Stimulated activated CD4-positive, alpha-beta T cell treated with anti-CD3 and anti-CD28 coated beads, TNF-alpha, amount 100 ng/mL, for 24 hours (primary cell): Measurements from ENCODE around the gene DUSP15.

ENCODE experiments used
- DNase-seq, 3 experiments: peaks; one replicate each; pipeline ENCODE4 v3.0.0-alpha.2; 2020; ENCODE audit warnings: low read depth in 3 of 3

DUSP15 gene

DNA sequence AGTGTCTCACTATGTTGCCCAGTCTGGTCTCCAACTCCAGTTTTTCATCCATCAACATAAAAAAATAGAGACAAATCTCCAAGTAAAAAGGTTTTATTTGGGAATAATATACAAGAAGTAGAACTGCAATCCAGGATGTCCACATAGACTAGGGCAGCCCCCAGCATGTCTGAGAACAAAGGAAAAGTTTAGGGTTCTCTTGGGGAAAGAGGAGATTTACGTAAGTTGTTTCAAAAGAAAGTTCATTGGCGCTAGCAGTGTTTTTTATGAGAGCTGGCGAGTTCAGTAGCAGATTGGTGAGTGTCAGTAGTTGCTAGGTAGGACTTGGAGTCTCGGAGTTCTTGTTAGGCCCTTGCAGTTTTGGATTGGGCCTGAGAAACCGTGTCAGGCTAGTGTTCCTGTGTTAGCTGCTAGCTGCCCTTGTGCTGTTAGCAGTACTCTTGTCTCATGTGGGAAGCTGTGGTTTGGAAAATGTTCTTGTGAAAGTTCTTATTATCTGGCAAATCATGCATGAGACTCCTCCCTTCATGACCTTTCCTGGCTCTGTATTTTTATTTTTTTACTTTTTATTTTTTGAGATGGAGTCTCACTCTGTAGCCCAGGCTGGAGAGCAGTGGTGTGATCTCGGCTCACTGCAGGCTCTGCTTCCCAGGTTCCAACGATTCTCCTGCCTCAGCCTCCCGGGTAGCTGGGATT is 24.8 kb upstream of the DUSP15 start:
- no peak for DNase-seq

DNA sequence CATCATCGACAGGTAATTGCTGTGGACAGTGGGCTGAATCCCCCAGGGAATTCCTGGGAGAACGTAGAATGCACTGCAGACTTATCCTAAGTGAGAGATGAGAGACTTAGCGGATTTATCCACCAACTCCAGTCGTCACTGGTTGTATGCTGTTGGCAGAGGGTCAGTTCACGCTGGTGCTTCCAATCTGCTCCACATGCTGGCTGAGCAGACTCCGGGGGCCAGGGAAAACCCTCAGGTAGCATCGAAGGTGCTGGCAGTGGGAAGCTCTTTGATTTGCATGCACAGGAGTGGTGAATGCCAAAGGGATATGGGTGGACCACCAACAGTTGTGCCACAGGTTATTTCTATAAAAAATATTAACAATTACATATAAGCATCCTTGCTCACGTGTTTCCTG is 20.3 kb upstream of the DUSP15 start:
- no peak for DNase-seq

DNA sequence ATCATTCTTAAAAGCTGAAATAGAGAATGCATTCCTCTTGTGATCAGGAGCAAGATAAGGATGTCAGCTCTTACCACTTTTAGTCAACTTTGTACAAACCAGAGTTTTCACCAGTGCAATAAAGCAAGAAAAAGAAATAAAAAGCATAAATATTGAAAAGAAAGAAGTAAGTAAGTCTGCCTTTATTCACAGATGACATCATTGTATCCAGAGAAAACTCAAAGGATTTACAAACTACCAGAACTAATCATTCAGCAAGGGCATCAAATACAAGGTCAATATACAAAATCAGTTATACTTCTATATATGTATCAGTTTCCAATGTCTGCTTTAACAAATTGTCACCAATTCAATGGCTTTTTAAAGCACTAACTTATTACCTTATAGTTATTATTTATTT is 13.5 kb upstream of the DUSP15 start:
- no peak for DNase-seq

DNA sequence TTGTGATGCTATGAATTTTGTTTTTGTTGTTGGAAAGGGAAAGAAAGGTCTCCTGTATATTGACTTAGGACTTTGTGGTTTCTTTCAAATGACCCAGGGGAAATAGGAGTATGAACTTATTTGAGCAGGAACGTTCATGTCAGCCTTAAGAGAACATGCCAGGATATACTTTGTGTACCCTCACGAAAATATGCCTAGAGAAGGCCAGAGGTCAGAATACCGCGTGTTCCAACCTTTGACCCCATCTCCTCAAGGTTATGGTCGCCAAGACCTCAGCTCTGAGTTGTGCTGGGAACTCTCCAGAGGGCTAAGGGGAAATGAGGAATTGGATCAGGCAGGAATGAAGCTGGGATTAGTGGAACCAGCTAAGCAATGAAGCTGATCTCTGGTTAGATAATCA is 11.6 kb upstream of the DUSP15 start:
- DNase-seq: no peak

DNA sequence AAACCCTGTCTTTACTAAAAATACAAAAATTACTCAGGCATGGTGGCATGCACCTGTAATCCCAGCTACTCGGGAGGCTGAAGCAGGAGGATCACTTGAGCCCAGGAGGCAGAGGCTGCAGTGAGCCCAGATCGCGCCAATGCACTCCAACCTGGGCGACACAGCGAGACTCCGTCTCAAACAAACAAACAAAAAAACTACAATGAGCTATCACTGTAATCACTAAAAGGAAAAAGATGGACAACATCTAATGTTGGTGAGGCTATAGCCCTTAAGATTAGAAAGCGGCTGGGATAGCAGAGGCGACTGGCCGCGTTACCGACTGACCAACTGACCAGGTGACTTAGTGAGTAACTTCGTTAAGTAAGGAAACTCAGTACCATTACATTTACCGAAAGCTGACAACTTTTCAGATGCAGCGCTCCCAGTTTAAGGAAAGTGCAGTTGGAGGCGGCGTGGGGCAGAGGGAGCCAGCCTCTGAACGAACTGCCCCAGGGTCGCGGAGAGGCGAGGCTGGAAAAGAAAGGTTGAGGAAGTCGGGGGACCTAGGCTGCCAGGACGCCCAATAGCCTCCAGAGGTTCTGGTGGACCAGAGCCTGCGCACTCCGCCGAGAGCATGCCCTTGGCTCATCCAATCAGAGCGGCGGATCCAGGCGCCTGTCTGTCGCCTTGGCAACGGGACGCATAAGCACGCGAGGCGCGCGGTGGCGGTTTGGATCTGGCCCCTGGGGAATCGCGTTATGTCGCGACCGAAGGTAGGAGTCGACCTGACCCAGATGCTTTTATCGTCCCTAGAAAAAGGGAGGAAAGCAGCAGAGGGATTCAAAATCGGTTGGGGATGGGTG is 9.0 kb upstream of the DUSP15 start:
- DNase-seq: peak; percentile 71 to 85 (median 72)

DNA sequence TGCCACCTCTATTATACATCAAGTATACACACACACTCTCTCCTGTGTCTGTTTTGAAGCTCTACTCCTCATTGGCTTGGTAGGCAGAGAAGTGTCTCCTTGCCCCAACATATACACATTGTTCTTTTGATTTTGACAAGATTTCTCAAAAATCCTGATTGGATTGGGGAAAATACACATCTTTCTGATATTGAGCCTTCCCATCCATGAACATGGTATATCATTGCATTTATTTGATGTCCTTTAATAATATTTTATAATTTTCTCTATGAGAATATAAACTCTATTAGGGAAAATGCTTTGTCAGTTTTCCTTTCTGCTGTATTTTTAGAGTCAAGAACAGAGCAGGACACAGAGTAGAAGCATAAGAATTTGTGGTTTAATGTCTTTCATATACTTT is 7.4 kb upstream of the DUSP15 start:
- no peak for DNase-seq

DNA sequence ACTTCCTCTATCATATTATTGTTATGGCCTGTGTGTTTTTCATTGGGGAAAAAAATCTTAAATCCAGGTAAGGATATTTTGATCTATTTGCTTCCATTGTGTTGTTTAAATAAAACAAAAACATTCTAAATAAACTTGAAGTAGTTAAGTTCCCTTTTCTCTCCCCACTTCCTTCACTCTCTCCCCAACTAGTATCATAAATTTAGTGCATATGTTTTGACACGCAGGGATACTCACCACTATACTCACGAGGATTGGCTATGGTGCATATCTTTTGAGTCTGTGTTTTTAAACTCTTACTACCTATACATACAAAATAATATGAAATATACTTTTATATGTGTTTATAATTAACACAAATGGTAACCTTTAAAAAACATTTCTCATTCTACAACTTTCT is 5.3 kb upstream of the DUSP15 start:
- no peak for DNase-seq

DNA sequence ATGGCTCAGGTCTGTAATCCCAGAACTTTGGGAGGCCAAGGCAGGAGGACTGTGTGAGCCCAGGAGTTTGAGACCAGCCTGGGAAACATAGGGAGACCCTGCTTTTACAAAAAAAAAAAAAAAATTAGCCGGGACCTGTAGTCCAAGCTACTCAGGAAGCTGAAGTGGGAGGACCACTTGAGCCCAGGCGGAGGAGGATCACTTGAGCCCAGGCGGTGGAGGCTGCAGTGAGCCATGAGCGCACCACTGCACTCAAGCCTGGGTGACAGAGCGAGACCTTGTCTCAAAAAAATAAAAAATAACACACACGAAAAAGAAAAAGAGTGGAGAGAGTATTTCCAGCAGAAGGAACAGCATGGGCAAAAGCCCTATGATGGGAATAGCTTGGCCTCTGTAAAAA is 2.1 kb upstream of the DUSP15 start:
- DNase-seq: no peak

DNA sequence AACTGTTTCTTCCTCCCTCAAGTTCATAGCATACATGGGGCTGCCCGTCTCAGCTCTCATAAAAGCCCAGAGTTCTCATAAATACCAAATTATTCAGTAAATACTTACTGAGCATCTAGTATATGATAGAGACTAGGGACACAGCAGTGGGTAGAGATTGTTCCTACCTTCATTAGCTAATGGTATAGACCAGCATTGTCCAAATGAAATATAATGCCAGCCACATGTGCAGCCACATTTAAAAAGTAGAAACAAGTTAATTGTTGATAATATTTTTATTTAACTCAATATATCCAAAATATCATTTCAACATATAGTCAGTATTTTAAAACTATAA is 1.3 kb upstream of the DUSP15 start:
- DNase-seq: no peak

DNA sequence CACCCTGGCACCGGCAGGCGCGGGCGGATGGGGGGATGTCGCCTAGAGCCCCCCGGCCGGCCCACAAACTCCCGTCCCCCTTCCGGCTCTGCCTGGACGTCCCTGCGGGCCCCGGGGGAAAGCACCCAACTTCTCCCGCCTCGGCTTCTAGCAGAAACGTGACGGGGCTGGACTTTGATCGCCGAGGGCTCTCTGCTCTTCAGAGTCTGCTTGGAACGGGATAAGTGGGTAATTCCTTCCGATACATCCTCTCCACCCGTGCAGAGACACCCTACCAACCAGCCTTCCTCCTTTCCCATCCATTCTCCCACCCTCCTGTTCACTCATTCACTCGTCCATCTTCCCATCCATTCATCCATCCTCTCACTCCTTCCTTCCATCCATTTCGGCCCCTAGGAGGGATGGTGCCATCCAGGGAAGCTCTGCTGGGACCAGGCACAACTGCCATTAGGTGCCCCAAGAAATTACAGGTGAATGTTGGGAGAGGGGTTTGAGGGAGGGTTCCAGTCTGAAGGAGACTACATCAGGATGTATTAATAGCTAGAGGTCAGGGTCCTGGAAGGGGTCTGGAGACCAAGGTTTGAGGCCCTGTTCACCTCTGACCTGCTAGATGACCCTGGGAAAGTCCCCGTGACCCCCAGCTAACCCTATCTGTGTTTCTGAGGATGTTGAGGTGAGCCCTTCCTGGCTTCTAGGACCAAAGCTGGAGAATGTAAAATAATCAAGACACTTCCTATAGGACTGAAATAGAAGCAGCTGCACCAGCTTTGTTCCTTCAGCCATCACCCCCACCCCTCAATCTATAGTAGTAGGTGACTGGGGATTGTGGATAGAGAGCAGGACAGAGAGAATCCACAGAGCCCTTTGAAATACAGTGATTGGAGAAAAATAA is 645 bp upstream of the DUSP15 start:
- DNase-seq: no peak

DNA sequence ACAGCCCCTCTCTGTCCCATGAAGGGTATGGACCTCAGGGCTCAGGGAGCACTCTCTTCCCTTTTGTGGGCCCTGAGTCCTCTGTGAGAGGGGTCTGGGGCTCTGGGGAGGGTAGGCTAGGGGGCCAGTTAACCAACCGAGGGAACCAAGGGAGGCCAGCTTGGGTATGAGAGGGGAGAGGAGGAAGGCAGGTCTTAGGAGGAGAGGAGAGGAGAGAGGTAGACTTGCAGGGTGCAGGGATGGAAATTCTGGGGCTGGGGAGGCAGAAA is 720 bp downstream of the DUSP15 start:
- DNase-seq: no peak

DNA sequence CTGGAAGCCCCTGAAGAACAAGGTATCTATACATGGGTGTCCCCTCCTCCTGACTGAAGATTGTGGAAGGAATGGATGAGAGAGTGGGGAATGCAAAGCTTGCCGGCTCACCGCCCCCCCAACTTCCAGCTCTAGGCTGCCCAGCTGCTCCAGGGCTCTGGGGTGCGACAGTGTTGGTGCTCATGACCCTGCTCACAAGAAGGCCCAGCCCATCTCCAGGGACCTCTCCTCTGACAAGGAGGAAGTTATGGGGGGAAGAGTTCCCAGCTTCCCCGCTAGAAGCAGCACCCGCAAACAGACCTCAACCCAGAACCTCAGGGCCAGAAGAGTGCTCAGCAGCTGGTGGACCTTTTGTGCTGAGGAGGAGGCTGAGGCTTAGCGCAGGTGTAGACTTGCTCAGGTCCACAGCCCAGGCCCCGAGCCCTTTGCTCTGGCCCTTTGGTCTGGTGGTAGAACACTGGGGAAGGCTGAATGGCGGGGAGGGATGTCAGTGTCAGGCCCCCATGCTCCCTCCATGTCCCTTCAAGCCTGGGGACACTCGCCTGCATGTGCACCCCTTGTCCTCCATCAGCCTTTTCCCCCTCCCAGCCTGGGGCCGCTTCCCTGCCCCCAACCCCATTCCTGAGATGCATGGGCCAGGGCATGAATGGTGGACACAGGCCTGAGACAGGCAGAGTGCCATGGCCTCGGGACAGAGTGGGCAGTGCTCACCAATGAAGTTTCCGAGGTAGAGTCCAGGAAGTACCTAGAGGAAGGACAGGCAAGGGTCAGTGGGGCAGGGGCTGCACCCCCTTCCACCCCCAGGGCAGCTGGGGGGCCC is 1.3 kb downstream of the DUSP15 start:
- no peak for DNase-seq

DNA sequence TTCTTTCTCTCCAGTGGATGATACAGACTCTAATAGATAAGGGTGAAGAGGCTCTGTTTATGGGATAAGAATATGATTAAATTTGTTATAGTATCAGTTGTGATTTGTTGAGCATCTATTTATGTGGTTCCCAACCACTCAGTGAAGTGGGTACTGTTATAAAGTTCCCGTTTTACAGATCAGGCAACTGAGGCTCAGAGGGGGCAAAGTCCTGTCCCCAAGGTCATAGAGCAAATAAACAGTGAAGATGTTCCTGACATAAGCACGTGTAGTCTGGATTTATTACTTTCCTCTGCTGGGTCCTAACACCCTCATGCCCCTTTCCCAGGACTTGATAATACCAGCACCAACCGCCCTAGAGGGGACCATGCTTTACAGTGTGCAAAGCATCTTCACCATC is 4.1 kb downstream of the DUSP15 start:
- no peak for DNase-seq

DNA sequence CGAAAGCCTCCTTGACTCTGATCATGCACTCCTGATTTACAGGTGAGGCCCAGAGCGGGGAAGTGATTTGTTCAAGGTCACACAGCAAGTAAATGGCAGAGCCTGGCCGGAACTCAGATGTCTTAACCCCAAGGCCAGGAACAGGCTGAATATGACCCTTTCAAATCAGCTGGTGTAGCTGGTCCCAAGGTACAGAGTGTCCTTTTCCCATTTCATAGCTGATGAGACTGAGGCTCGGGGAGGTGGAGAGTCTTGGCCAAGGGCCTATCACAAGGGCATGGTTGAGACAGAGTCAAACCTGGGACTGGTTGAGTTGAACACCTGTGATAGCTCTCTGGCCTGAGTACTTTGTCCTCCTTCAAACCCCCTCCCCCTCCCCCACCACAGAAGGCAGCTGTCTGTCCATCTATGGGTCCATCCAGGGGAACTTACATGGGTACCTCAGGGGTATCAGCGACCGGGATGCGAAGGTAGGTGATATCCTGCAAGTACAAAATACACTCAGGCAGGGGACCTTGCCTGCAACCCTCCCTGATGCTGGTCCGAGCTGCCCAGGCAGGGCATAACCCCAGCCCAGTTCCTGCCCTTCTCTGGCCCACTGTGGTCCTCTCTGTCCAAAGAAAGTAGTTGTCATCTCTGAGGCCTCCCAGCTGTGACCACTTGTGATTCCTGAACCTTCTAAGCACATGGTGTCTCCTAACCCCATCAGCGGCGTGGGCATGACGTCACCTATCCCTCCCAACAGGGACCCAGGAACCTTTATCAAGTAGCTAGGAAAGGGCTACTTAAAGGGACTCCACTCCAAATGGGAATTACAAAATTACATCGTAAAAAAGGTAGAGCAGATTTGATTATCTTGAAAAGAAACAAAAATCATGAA is 5.6 kb downstream of the DUSP15 start:
- DNase-seq: no peak

DNA sequence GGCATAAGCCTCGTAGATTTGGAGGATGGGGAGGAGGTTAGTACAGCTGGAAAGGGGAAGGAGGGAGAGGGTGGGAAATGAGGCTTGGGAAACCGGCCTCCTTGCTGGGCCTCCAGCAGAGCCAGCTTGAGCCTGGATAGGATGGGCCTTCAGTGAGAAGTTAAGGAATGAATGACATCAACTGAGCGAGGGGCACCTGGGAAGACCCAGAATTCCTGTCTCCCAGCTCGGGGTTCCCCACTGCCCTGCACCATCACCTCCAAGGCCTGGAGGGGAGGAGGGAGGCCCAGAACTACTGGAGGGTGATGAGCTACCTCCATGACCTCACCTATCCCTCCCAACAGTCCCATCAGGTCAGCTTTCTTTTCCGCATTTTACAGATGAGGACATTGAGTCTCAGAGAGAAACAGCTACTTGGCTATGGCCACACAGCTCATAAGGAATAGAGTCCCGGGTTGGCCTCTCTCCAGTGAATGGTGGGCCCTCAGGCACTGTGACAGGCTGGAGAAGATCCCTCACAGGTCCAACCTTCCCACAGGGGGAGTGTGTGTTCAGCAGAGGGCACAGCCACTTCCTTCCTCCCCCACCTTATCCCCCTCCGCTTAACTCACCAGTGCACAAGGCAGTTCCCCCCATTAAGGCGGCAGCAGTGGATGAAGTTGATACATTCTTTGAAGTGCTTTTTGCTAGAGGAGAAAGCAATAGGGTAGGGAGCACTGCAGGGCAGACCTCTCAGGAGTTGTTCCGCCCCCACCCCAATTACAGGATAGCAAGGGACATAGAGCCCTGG is 6.8 kb downstream of the DUSP15 start:
- no peak for DNase-seq

DNA sequence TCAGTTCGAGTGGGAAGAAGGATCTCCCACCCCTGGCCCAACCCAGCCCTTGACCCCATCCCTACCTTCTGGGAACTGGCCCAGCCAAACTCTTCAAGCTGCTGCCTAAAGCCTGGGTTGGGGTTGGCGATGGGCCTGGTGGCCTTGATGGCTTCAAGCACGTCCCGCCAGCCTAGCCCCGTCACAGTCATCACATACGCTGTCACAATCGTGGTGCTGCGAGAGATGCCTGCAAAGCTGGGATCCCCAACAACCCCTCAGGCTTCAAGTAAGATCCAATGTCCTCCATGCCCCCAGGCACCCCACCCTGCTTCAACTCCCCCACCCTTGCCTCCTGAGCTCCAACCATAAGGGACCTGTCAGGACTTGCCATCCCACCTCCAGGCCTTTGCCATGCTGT is 7.8 kb downstream of the DUSP15 start:
- DNase-seq: no peak

DNA sequence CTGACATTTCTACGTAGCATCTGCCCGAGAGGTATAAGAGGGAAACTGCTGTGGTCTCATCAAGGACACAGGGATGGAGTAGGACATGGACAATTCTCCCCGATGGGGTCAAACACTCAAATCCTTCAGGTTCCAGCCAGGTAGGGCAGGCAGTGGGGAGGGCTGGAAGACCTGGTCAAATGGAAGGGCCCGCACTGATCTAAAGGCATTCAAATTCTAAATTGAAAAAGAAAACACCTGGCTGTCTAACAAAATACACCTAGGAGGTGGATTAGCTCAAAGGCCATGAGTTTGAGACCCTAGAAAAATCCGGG is 8.2 kb downstream of the DUSP15 start:
- no peak for DNase-seq

DNA sequence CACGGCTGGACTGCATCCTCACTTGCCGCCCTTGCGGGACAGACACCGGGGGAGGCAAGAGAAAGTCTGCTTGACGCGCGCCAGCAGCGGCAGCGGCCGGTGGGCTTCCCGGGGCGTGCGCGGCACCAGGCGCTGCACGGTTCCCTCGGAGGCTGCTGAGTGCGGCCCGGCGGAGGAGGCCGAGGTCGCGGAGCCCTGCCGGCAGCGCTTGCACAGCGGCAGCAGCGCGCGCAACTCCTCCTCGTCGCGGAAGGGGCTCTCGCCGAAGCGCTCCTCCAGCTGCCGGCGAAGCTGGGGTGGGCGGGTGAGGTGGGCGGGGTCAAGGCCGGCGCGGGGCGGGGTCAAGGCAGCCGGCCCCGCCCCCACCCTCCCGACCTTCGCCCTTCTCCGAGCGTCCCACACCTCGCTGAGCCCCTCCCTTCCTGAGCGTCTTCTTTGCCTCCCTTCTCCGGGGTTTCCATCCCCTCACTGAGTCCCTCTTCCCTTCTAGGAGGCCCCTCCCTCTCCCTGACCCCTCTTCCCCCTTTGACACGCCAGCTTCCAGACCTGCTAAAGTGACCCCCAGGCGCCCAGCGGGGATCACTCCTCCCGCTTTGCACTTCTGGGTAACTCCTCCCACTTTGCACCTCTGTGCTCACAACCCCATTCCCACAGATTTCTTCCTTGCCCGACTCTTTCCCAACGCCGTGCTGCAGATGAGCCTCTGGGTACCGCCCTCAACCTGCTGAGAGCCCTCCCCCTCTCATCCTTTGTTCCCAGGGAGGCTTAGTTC is 8.8 kb downstream of the DUSP15 start:
- DNase-seq: peak; percentile 27 to 68 (median 28)

DNA sequence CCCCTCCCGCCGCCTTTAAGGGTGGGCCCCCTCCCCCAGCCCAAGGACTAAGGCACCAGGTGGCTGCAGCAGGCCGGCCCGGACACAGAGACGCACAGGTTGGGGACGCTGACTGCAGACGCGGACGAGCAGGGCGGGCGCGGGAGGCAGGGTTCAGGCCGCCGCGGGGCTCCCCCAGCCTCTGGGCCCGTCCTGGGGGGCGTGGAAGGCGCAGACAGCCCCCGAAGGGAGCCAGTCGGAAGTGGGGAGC is 9.3 kb downstream of the DUSP15 start:
- no peak for DNase-seq
